K562 (cell line): ENCODE results near the gene ZNF785. TPM values are rescaled to one million over a fixed set of nuclear protein-coding genes. Genes with fewer than 3 reads are reported as not detected.

Source experiments
- ARNT ChIP-seq, 2 experiments: fragments of 450-650 bp; IDR thresholded peaks; 2 replicates each; pipeline ENCODE4 v1.6.1; 2016; ENCODE audit warnings: mild to moderate bottlenecking in 1 of 2
- DACH1 ChIP-seq: fragments of 450-650 bp; IDR thresholded peaks from 2 replicates; pipeline ENCODE4 v1.6.1; 2018; ENCODE audit not compliant: partially characterized antibody
- GABPA ChIP-seq: fragments of 200-800 bp; sonication (Bioruptor generic); conservative IDR thresholded peaks from 2 replicates; pipeline ENCODE4 v1.6.1; 2016; ENCODE audit warnings: low read depth, missing genetic modification characterization, missing compliant biosample characterization
- MTA1 ChIP-seq: fragments of 450-650 bp; IDR thresholded peaks from 2 replicates; pipeline ENCODE4 v1.6.1; 2017; ENCODE audit warnings: borderline replicate concordance
- MTA3 ChIP-seq: fragments of 450-650 bp; formaldehyde crosslinking; IDR thresholded peaks from 2 replicates; pipeline ENCODE4 v1.6.1; 2017; ENCODE audit warnings: mild to moderate bottlenecking, borderline replicate concordance
- TEAD4 ChIP-seq, 2 experiments: sonication (generic) in 1 of 2; formaldehyde crosslinking in 1 of 2; IDR thresholded peaks; 2 replicates each; pipeline versions ENCODE4 v1.6.1 to v1.8.0; 2012 to 2022; ENCODE audit warnings: borderline replicate concordance in 1 of 2, inconsistent platforms in 1 of 2, low read length in 1 of 2, mild to moderate bottlenecking in 1 of 2, missing genetic modification reagents in 1 of 2
- YBX1 ChIP-seq: fragments of 450-650 bp; IDR thresholded peaks from 2 replicates; pipeline ENCODE4 v1.7.1; 2016; ENCODE audit warnings: mild to moderate bottlenecking
- ZNF512 ChIP-seq: IDR thresholded peaks from 2 replicates; pipeline ENCODE4 v1.6.1; 2016; ENCODE audit warnings: missing genetic modification characterization, missing compliant biosample characterization
- ZNF696 ChIP-seq: fragments of 250-450 bp; sonication (Bioruptor Pico); conservative IDR thresholded peaks from 2 replicates; pipeline ENCODE4 v1.4.0; 2020; ENCODE audit warnings: mild to moderate bottlenecking, moderate library complexity
- polyA plus RNA-seq, 8 experiments: library from polyadenylated mRNA; depleted of rRNA in 4 of 8; stranded (reverse) in 5 of 8; unstranded in 3 of 8; fragments of >200 nt; fragmentation: Nextera tagmentation in 2 of 8; fragmentation: Illumina TruSeq in 1 of 8; extraction: Ambion mirVana in 2 of 8; extraction: Trizol in 1 of 8; gene quantifications; 2 replicates each; pipeline versions ENCODE4 v1.2.1 to v1.2.3, GENCODE V29; 2011 to 2014; ENCODE audit warnings: inconsistent platforms in 1 of 8, missing spikeins in 1 of 8
- total RNA-seq, 7 experiments: library from RNA; depleted of rRNA in 6 of 7; stranded (reverse); fragments of >200 nt in 6 of 7; fragmentation: Illumina TruSeq in 2 of 7; extraction: Trizol in 2 of 7; gene quantifications; 2 replicates each; pipeline versions ENCODE4 v1.2.1 to v1.2.3, GENCODE V29; 2011 to 2021; ENCODE audit warnings: low replicate concordance in 1 of 7

The ZNF785 gene
- total and polyA plus RNA-seq, 9 of the 15 experiments (the other 6 are each of a cell fraction or from before 2014, with no cell fraction given): 0.64 to 11.0 (median 6.4) TPM

GRCh38 chr16:30609926-30610839 lies 24.7 kb upstream of the ZNF785 start, which contains the start of gene ZNF689 (continued):
- TF ChIP-seq ZNF512: no peak
- TF ChIP-seq TEAD4 (IDR thresholded peaks at IDR 0.05; ENCODE audit: low read length): no peak
- no peak for TF ChIP-seq TEAD4 (CRISPR knock-in tag; IDR thresholded peaks at IDR 0.05; ENCODE audit: borderline replicate concordance)
- TF ChIP-seq YBX1: no peak
- TF ChIP-seq MTA1: no peak
- no peak for TF ChIP-seq DACH1
- no peak for TF ChIP-seq ZNF696 (CRISPR knock-in tag)
- TF ChIP-seq GABPA (tag): peak; percentile 71
- 0 out of 4 replicates have a peak, but pooled peaks of 1 of the 2 experiments have one; percentile 42 for TF ChIP-seq ARNT (IDR thresholded peaks at IDR 0.05)
- TF ChIP-seq MTA3: peak; percentile 97
